Ovary (tissue), 9 donors: ENCODE results near the gene CCDC28A. TPM values are rescaled to one million over a fixed set of nuclear protein-coding genes. Genes with fewer than 3 reads are reported as not detected.
"Not testable (repeated sequence)": the region's sequence is repeated elsewhere in the genome, so short reads cannot be mapped to it uniquely, and the experiment has no call there.

Experiments
- DNase-seq, 5 donors: peaks; one replicate each; pipeline ENCODE4 v3.0.0-alpha.2; 2019 to 2020
- H3K27ac ChIP-seq, 2 donors: fragments of 200-600 bp; one replicate each; pipeline versions ENCODE4 v1.5.1 to v1.8.0; 2019 to 2022
- H3K27me3 ChIP-seq: fragments of 200-600 bp; one replicate; pipeline ENCODE4 v1.8.0; 2022
- H3K36me3 ChIP-seq: fragments of 200-600 bp; sonication (generic); one replicate; pipeline ENCODE4 v1.5.1; 2019
- H3K4me1 ChIP-seq: one replicate; pipeline ENCODE4 v1.8.1; 2013; ENCODE audit warnings: mild to moderate bottlenecking, moderate library complexity; ENCODE audit not compliant: insufficient read depth
- H3K4me3 ChIP-seq: fragments of 200-600 bp; sonication (generic); one replicate; pipeline ENCODE4 v1.5.1; 2017
- H3K9me3 ChIP-seq, 2 donors: fragments of 200-600 bp in 1 of 2; sonication (generic) in 1 of 2; one replicate each; pipeline versions ENCODE4 v1.5.1 to v1.8.1; 2013 to 2019; ENCODE audit warnings: mild to moderate bottlenecking in 1 of 2, moderate library complexity in 1 of 2
- CTCF ChIP-seq, 3 donors: fragments of 450-650 bp in 2 of 3; fragments of 200-600 bp in 1 of 3; IDR thresholded peaks; one replicate each; pipeline versions ENCODE4 v1.5.1 to v1.8.0; 2016 to 2022; ENCODE audit warnings: antibody characterized with exemption in 3 of 3, mild to moderate bottlenecking in 1 of 3
- EP300 ChIP-seq: sonication (generic); formaldehyde crosslinking; IDR thresholded peaks from one replicate; pipeline ENCODE4 v1.6.1; 2017; ENCODE audit warnings: antibody characterized with exemption
- POLR2A ChIP-seq: fragments of 450-650 bp; IDR thresholded peaks from one replicate; pipeline ENCODE4 v1.6.1; 2017; ENCODE audit warnings: antibody characterized with exemption, mild to moderate bottlenecking, moderate library complexity
- WGBS, 3 donors: extraction: QIAGEN DNeasy Blood & Tissue Kit in 1 of 3; methylation state at CpG; one replicate each; pipeline versions ENCODE4 v1.1.5 to v1.1.7; 2013 to 2017; 5-methylcytosine and 5-hydroxymethylcytosine counted together
- intact Hi-C, 4 donors: fragments of 100-400 bp; cut with DNase I; formaldehyde crosslinking; loops; one replicate each; pipeline versions ENCODE4 v1.11.0 to v1.15.1; 2022 to 2023
- polyA plus RNA-seq, 2 donors: library from polyadenylated mRNA; stranded (reverse); fragments of 200-250 nt in 1 of 2; fragments of 350-450 nt in 1 of 2; fragmentation: Illumina TruSeq in 1 of 2; extraction: RNeasy Lipid Tissue Mini Kit (QIAGEN cat#74804) in 1 of 2; gene quantifications; one replicate each; pipeline ENCODE4 v1.2.3, GENCODE V29; 2013 to 2014
- total RNA-seq, 7 donors: library from RNA; depleted of rRNA in 2 of 7; stranded (reverse); fragments of >200 nt in 2 of 7; fragmentation: NEBNext Ultra II Directional in 3 of 7; extraction: Animal tissue kit (Norgen Biotek cat#: 25700) in 3 of 7; gene quantifications; one replicate each; pipeline versions ENCODE4 v1.1.0 to v1.2.4, GENCODE V29; 2016 to 2023
- donor health status: DM: no; HTN: no; CAD: no; lungs with moderate emphysema.
- donor health status: DM: no; HTN: no; CAD: no.
- donor health status: Bipolar disorder and iron deficiency.
- donor health status: DM: yes; HTN: yes; CAD: no.
- donor health status: DM: no; HTN: no; CAD: no.
- donor health status: DM: yes; HTN: yes; CAD: no.

CCDC28A gene
- total and polyA plus RNA-seq, 9 donors, result 6.4 to 26.8 (median 14.0) TPM

- 20 to 50% (median 24%) methylated on average over 3 of the region's 3 CpGs for WGBS, 3 donors
- intact Hi-C loops, result no loop called here
Measured at GRCh38 chr6:138727182-138727581, 46.4 kb upstream of the CCDC28A start.

DNA sequence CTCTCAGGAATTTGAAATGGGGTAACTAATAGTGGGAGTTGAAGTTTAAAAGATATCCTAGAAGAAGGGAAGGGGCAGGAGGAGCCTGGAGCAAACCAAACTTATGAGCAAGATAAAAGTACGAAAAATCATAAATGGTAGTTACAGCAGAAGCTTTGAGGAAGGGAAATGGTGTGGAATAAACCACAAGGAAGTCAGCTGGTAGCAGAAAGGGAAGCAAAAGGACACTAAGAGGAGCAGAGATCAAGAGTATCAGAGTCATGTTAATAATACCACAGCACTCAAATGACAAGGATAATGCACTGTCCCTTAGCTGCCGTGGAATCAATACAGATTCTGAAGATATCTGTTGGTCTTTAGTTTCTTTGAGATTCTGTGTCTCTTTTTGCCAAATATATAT, 44.9 kb upstream of the CCDC28A start:
- no peak overlapping the region for H3K4me3 ChIP-seq
- H3K36me3 ChIP-seq, result no peaks in the 10 kb centered on the region
- H3K4me1 ChIP-seq, result no peaks in the 10 kb centered on the region
- no peak overlapping the region for H3K27ac ChIP-seq
- DNase-seq, result no peak
- 79 to 89% (median 83%) methylated on average over 2 of the region's 2 CpGs for WGBS, 3 donors
- no peaks in the 10 kb centered on the region for H3K27me3 ChIP-seq
- intact Hi-C loops, result no loop called here
- TF ChIP-seq CTCF (IDR thresholded peaks at IDR 0.05) (no peak), POLR2A (no peak), EP300 (no peak)
- no peaks in the 10 kb centered on the region for H3K9me3 ChIP-seq

More at GRCh38 chr6:138727182-138727581, 46.4 kb upstream of the CCDC28A start:
- Histone ChIP-seq H3K36me3 (no peaks in the 10 kb centered on the region), H3K27ac (no peak overlapping the region), H3K4me3 (no peak overlapping the region), H3K4me1 (no peaks in the 10 kb centered on the region), H3K9me3 (no peaks in the 10 kb centered on the region), H3K27me3 (no peaks in the 10 kb centered on the region)
- DNase-seq, result no peak
- TF ChIP-seq EP300 (no peak), POLR2A (no peak), CTCF (IDR thresholded peaks at IDR 0.05) (no peak)

DNA sequence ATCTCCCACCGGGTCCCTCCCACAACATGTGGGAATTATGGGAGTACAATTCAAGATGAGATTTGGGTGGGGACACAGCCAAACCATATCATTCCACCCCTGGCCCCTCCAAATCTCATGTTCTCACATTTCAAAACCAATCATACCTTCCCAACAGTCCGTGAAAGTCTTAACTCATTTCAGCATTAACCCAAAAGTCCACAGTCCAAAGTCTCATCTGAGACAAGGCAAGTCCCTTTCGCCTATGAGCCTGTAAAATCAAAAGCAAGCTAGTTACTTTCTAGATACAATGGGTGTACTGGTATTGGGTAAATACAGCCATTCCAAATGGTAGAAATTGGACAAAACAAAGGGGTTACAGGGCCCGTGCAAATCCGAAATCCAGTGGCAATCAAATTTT, 43.5 kb upstream of the CCDC28A start:
- WGBS, 3 donors, result 80 to 91% (median 90%) methylated on average over 5 of the region's 5 CpGs
- H3K9me3 ChIP-seq, H3K4me3 ChIP-seq, H3K27me3 ChIP-seq, intact Hi-C loops, H3K4me1 ChIP-seq, H3K27ac ChIP-seq, H3K36me3 ChIP-seq, DNase-seq: not testable (repeated sequence)

DNA sequence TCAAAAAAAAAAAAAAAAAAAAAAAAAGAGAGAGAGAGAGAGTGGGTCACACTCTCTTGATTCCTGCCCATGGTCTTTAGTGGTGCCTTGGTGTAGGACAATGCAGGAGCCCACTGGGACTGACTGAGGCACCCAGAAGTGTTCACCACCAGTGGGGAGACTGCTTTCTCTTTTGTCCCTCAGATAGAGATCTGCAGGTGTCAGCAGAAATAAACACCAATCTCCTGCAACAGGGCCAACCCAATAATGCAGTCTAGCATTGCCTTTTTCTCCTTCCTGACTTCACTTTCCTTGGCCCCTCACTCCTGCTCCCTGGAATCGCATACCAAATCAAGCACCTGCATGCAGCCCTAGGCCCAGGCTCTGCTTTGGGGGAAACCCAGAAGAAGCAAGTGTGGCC, 39.0 kb upstream of the CCDC28A start:
- H3K27me3 ChIP-seq, result no peaks in the 10 kb centered on the region
- intact Hi-C loops, result no loop called here
- H3K27ac ChIP-seq, result no peak overlapping the region
- no peak for TF ChIP-seq POLR2A
- TF ChIP-seq EP300, result no peak
- H3K9me3 ChIP-seq, result no peaks in the 10 kb centered on the region
- H3K4me3 ChIP-seq, result no peak overlapping the region
- 89 to 100% (median 97%) methylated on average over 1 of the region's 1 CpG for WGBS, 3 donors
- no peaks in the 10 kb centered on the region for H3K4me1 ChIP-seq
- DNase-seq, result no peak
- H3K36me3 ChIP-seq, result no peaks in the 10 kb centered on the region

- H3K27me3 ChIP-seq, result no peaks in the 10 kb centered on the region
- H3K36me3 ChIP-seq, result no peaks in the 10 kb centered on the region
- H3K4me3 ChIP-seq, result no peak overlapping the region
- WGBS, 3 donors, result 80 to 91% (median 85%) methylated on average over 5 of the region's 5 CpGs
- H3K9me3 ChIP-seq, result no peaks in the 10 kb centered on the region
- H3K4me1 ChIP-seq, result no peaks in the 10 kb centered on the region
- TF ChIP-seq CTCF (IDR thresholded peaks at IDR 0.05), result no peak
- no peak for TF ChIP-seq POLR2A
- no peak for TF ChIP-seq EP300
- H3K27ac ChIP-seq, result no peak overlapping the region
- intact Hi-C loops, result no loop called here
- DNase-seq, result no peak
Measured at GRCh38 chr6:138736640-138737039, 36.9 kb upstream of the CCDC28A start.

DNA sequence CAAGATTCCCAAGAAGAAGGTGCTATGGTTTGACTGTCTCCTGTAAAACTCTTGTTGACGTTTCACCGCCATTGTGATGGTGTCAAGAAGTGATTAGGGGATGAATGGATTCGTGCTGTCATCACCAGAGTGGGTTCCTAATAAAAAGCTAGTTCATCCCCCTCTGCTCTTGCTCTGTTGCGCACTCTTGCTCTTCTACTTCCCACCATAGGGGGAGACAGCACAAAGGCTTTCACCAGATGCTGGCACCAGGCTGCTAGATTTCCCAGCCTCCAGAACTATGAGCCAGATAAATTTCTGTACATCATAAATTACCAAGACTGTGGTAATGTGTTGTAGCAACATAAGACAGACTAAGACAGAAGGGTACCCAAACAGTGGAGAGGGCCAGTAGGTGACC, 21.6 kb upstream of the CCDC28A start:
- TF ChIP-seq CTCF (IDR thresholded peaks at IDR 0.05), result no peak
- no peak for TF ChIP-seq EP300
- Histone ChIP-seq H3K4me1 (no peaks in the 10 kb centered on the region), H3K36me3 (no peaks in the 10 kb centered on the region), H3K9me3 (no peaks in the 10 kb centered on the region), H3K27ac (no peak overlapping the region), H3K4me3 (no peak overlapping the region), H3K27me3 (no peaks in the 10 kb centered on the region)
- 88 to 98% (median 93%) methylated on average over 4 of the region's 4 CpGs for WGBS, 3 donors
- intact Hi-C loops, result no loop called here
- no peak for DNase-seq
